Neural progenitor cell (in vitro differentiated cells): ENCODE data around the gene FAM83G.

Experiments
- EZH2 ChIP-seq: fragments of 200-600 bp; sonication (generic); IDR thresholded peaks from 2 replicates; pipeline ENCODE4 v1.6.1; 2017; ENCODE audit warnings: antibody characterized with exemption, mild to moderate bottlenecking, moderate library complexity
- EZH2phosphoT487 ChIP-seq: fragments of 200-600 bp; sonication (generic); IDR thresholded peaks from 2 replicates; pipeline ENCODE4 v1.6.1; 2017; ENCODE audit warnings: antibody characterized with exemption
- TF ChIP-seq, protein P1 (sequence below): fragments of 200-600 bp; sonication (generic); IDR thresholded peaks from 2 replicates; pipeline ENCODE4 v1.5.1; 2017; ENCODE audit warnings: antibody characterized with exemption, mild to moderate bottlenecking

DNA sequence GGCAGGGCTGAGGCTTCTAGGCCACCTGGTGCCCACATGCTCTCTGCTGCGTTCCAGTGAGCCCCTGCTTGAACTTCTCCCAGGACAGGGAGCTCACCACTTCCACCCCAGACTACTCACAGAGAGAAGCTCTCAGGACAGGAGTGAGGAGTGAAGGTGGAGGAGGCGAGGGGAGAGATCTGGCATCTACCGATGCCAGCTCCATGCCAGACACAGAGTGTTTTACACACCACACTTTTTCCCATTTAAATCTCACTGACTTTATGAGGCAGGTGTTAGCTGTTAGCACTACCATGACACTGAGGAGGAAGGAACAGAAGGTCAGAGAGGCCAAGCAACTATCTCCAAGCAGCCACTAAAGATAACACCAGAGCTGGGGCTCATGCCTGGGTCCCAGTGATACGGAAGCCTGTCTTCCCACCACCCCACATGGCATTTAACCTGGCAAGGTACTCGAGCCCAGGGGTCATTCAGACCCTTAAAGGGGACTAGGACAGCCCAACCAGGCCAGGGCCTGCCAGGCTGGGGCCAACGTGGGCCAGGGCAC lies 6.8 kb downstream of the FAM83G start:
- TF ChIP-seq, protein P1, sequence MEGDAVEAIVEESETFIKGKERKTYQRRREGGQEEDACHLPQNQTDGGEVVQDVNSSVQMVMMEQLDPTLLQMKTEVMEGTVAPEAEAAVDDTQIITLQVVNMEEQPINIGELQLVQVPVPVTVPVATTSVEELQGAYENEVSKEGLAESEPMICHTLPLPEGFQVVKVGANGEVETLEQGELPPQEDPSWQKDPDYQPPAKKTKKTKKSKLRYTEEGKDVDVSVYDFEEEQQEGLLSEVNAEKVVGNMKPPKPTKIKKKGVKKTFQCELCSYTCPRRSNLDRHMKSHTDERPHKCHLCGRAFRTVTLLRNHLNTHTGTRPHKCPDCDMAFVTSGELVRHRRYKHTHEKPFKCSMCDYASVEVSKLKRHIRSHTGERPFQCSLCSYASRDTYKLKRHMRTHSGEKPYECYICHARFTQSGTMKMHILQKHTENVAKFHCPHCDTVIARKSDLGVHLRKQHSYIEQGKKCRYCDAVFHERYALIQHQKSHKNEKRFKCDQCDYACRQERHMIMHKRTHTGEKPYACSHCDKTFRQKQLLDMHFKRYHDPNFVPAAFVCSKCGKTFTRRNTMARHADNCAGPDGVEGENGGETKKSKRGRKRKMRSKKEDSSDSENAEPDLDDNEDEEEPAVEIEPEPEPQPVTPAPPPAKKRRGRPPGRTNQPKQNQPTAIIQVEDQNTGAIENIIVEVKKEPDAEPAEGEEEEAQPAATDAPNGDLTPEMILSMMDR: no peak
- TF ChIP-seq EZH2phosphoT487 (no peak), EZH2 (no peak)
